Spleen (tissue), 7 donors: ENCODE measurements around the gene SPEM1.

Experiments
- POLR2A ChIP-seq, 3 donors: fragments of 450-650 bp; IDR thresholded peaks; one replicate each; pipeline ENCODE4 v1.5.1; 2017; ENCODE audit warnings: antibody characterized with exemption in 3 of 3, mild to moderate bottlenecking in 1 of 3
- TF ChIP-seq, protein P1 (sequence below), 11 experiments: fragments of 200-600 bp in 7 of 11; fragments of 450-650 bp in 4 of 11; sonication (generic) in 4 of 11; IDR thresholded peaks in 8 of 11; conservative IDR thresholded peaks in 3 of 11; 1 replicate in 7 of 11; 2 replicates in 4 of 11; pipeline versions ENCODE4 v1.4.0 to v1.8.0; 2016 to 2021; ENCODE audit warnings: antibody characterized with exemption in 11 of 11, inconsistent platforms in 4 of 11, mild to moderate bottlenecking in 1 of 11
- donor health status: DM: no; HTN: no; CAD: no; lungs with moderate emphysema.
- donor health status: DM: no; HTN: no; CAD: no.
- donor health status: DM: no; HTN: no; CAD: no.

GRCh38 chr17:7468290-7468689, 48.2 kb downstream of the SPEM1 start:
- TF ChIP-seq, protein P1, sequence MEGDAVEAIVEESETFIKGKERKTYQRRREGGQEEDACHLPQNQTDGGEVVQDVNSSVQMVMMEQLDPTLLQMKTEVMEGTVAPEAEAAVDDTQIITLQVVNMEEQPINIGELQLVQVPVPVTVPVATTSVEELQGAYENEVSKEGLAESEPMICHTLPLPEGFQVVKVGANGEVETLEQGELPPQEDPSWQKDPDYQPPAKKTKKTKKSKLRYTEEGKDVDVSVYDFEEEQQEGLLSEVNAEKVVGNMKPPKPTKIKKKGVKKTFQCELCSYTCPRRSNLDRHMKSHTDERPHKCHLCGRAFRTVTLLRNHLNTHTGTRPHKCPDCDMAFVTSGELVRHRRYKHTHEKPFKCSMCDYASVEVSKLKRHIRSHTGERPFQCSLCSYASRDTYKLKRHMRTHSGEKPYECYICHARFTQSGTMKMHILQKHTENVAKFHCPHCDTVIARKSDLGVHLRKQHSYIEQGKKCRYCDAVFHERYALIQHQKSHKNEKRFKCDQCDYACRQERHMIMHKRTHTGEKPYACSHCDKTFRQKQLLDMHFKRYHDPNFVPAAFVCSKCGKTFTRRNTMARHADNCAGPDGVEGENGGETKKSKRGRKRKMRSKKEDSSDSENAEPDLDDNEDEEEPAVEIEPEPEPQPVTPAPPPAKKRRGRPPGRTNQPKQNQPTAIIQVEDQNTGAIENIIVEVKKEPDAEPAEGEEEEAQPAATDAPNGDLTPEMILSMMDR (IDR thresholded peaks at IDR 0.05 in 8 of 11, conservative IDR thresholded peaks at IDR 0.05 in 3 of 11) = no peak
- no peak for TF ChIP-seq POLR2A (IDR thresholded peaks at IDR 0.05)
